Ovary (tissue), 9 donors: Measurements from ENCODE around the gene FARP1. TPM values are rescaled to one million over a fixed set of nuclear protein-coding genes. Genes with fewer than 3 reads are reported as not detected.

Experiments used
- DNase-seq, 5 donors: peaks; one replicate each; pipeline ENCODE4 v3.0.0-alpha.2; 2019 to 2020
- H3K27ac ChIP-seq, 2 donors: fragments of 200-600 bp; one replicate each; pipeline versions ENCODE4 v1.5.1 to v1.8.0; 2019 to 2022
- H3K27me3 ChIP-seq: fragments of 200-600 bp; one replicate; pipeline ENCODE4 v1.8.0; 2022
- H3K36me3 ChIP-seq: fragments of 200-600 bp; sonication (generic); one replicate; pipeline ENCODE4 v1.5.1; 2019
- H3K4me1 ChIP-seq: one replicate; pipeline ENCODE4 v1.8.1; 2013; ENCODE audit warnings: mild to moderate bottlenecking, moderate library complexity; ENCODE audit not compliant: insufficient read depth
- H3K4me3 ChIP-seq: fragments of 200-600 bp; sonication (generic); one replicate; pipeline ENCODE4 v1.5.1; 2017
- H3K9me3 ChIP-seq, 2 donors: fragments of 200-600 bp in 1 of 2; sonication (generic) in 1 of 2; one replicate each; pipeline versions ENCODE4 v1.5.1 to v1.8.1; 2013 to 2019; ENCODE audit warnings: mild to moderate bottlenecking in 1 of 2, moderate library complexity in 1 of 2
- EP300 ChIP-seq: sonication (generic); formaldehyde crosslinking; IDR thresholded peaks from one replicate; pipeline ENCODE4 v1.6.1; 2017; ENCODE audit warnings: antibody characterized with exemption
- POLR2A ChIP-seq: fragments of 450-650 bp; IDR thresholded peaks from one replicate; pipeline ENCODE4 v1.6.1; 2017; ENCODE audit warnings: antibody characterized with exemption, mild to moderate bottlenecking, moderate library complexity
- WGBS, 3 donors: extraction: QIAGEN DNeasy Blood & Tissue Kit in 1 of 3; methylation state at CpG; one replicate each; pipeline versions ENCODE4 v1.1.5 to v1.1.7; 2013 to 2017; 5-methylcytosine and 5-hydroxymethylcytosine counted together
- intact Hi-C, 4 donors: fragments of 100-400 bp; cut with DNase I; formaldehyde crosslinking; loops; one replicate each; pipeline versions ENCODE4 v1.11.0 to v1.15.1; 2022 to 2023
- polyA plus RNA-seq, 2 donors: library from polyadenylated mRNA; stranded (reverse); fragments of 200-250 nt in 1 of 2; fragments of 350-450 nt in 1 of 2; fragmentation: Illumina TruSeq in 1 of 2; extraction: RNeasy Lipid Tissue Mini Kit (QIAGEN cat#74804) in 1 of 2; gene quantifications; one replicate each; pipeline ENCODE4 v1.2.3, GENCODE V29; 2013 to 2014
- total RNA-seq, 7 donors: library from RNA; depleted of rRNA in 2 of 7; stranded (reverse); fragments of >200 nt in 2 of 7; fragmentation: NEBNext Ultra II Directional in 3 of 7; extraction: Animal tissue kit (Norgen Biotek cat#: 25700) in 3 of 7; gene quantifications; one replicate each; pipeline versions ENCODE4 v1.1.0 to v1.2.4, GENCODE V29; 2016 to 2023
- TF ChIP-seq, protein P1 (sequence below), 3 donors: fragments of 450-650 bp in 2 of 3; fragments of 200-600 bp in 1 of 3; IDR thresholded peaks; one replicate each; pipeline versions ENCODE4 v1.5.1 to v1.8.0; 2016 to 2022; ENCODE audit warnings: antibody characterized with exemption in 3 of 3, mild to moderate bottlenecking in 1 of 3
- donor health status: DM: no; HTN: no; CAD: no; lungs with moderate emphysema.
- donor health status: DM: no; HTN: no; CAD: no.
- donor health status: Bipolar disorder and iron deficiency.
- donor health status: DM: yes; HTN: yes; CAD: no.
- donor health status: DM: no; HTN: no; CAD: no.
- donor health status: DM: yes; HTN: yes; CAD: no.

Gene FARP1
- total and polyA plus RNA-seq, 9 donors: 10.2 to 90.1 (median 35.6) TPM

DNA sequence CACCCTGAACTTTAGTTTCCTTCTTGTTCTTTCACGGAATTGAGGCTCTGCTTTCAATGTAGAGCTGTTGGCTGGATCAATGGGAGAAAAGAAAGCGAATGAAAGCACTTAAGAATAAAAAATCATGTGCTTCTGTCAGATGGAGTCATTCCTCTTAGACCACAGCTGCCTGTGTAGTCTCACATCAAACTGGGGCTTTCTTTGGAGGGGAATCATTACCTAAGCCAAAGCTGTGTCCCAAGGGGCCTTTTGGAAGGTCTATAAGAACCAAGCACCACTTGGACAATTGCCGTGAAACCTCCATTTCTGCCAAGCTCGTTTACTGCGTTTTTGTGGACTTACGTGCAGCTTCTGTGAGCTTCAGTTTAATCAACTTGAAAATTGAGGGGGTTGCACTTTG, 78.3 kb downstream of the FARP1 start:
- peaks cover 11% of the 10 kb centered on the region for H3K4me1 ChIP-seq
- TF ChIP-seq, protein P1, sequence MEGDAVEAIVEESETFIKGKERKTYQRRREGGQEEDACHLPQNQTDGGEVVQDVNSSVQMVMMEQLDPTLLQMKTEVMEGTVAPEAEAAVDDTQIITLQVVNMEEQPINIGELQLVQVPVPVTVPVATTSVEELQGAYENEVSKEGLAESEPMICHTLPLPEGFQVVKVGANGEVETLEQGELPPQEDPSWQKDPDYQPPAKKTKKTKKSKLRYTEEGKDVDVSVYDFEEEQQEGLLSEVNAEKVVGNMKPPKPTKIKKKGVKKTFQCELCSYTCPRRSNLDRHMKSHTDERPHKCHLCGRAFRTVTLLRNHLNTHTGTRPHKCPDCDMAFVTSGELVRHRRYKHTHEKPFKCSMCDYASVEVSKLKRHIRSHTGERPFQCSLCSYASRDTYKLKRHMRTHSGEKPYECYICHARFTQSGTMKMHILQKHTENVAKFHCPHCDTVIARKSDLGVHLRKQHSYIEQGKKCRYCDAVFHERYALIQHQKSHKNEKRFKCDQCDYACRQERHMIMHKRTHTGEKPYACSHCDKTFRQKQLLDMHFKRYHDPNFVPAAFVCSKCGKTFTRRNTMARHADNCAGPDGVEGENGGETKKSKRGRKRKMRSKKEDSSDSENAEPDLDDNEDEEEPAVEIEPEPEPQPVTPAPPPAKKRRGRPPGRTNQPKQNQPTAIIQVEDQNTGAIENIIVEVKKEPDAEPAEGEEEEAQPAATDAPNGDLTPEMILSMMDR (IDR thresholded peaks at IDR 0.05): no peak
- no peak for TF ChIP-seq EP300
- TF ChIP-seq POLR2A: no peak
- H3K27me3 ChIP-seq: no peaks in the 10 kb centered on the region
- no peak overlapping the region for H3K4me3 ChIP-seq
- H3K9me3 ChIP-seq: no peaks in the 10 kb centered on the region
- WGBS, 3 donors: 75 to 82% (median 79%) methylated on average over 6 of the region's 6 CpGs
- no peak overlapping the region for H3K27ac ChIP-seq
- H3K36me3 ChIP-seq: no peaks in the 10 kb centered on the region
- no peak for DNase-seq
- intact Hi-C loops: no loop called here

DNA sequence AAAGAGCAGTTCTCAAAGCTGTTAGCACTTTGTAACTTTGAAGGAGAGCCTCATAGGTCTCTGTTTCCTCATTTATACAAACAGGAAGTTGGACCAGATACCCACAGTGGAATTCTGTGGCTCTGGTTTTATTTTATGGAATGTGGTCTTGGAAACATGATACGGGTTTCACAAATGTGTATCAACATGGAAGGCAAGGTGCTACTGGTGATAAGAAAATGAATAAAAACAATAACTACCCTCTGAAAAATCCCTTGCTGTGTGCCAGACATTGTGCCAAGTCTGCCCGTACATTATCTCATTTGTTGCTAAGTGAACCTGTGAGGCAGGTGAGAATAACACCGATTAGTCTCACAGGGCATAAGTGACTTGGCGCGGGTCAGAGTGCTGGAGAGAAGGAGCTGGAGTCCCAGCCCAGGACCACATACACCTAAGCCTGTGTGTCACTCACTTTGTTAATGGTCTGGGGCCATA, 79.2 kb downstream of the FARP1 start:
- Histone ChIP-seq H3K9me3 (no peaks in the 10 kb centered on the region), H3K4me3 (no peak overlapping the region), H3K27ac (no peak overlapping the region), H3K36me3 (no peaks in the 10 kb centered on the region), H3K27me3 (no peaks in the 10 kb centered on the region), H3K4me1 (peaks cover 11% of the 10 kb centered on the region)
- intact Hi-C loops: no loop called here
- TF ChIP-seq, protein P1 (IDR thresholded peaks at IDR 0.05): no peak
- no peak for TF ChIP-seq EP300
- no peak for TF ChIP-seq POLR2A
- DNase-seq: no peak
- WGBS, 3 donors: 65 to 70% (median 67%) methylated on average over 5 of the region's 5 CpGs

DNA sequence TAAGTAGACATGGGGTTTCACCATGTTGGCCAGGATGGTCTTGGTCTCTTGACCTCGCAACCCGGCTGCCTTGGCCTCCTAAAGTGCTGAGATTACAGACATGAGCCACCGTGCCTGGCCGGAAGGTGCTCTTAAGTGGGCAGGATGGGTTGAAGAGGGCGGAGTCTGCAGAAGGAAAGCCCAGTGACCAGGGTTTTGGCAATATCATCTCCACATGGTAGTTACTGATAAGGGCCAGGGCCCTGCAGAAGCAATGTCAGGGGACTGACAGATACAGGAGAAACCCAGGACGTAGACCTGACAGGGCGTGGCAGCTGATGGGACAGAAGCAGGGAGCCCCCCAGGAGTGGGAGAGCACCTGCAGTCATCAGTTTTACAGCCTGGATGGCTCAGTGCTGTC, 79.9 kb downstream of the FARP1 start:
- Histone ChIP-seq H3K27ac (no peak overlapping the region), H3K27me3 (no peaks in the 10 kb centered on the region), H3K4me3 (no peak overlapping the region), H3K36me3 (no peaks in the 10 kb centered on the region), H3K4me1 (peaks cover 11% of the 10 kb centered on the region), H3K9me3 (no peaks in the 10 kb centered on the region)
- TF ChIP-seq POLR2A: no peak
- no peak for TF ChIP-seq EP300
- TF ChIP-seq, protein P1 (IDR thresholded peaks at IDR 0.05): no peak
- WGBS, 3 donors: 93 to 96% (median 95%) methylated on average over 7 of the region's 7 CpGs
- no peak for DNase-seq
- intact Hi-C loops: no loop called here

DNA sequence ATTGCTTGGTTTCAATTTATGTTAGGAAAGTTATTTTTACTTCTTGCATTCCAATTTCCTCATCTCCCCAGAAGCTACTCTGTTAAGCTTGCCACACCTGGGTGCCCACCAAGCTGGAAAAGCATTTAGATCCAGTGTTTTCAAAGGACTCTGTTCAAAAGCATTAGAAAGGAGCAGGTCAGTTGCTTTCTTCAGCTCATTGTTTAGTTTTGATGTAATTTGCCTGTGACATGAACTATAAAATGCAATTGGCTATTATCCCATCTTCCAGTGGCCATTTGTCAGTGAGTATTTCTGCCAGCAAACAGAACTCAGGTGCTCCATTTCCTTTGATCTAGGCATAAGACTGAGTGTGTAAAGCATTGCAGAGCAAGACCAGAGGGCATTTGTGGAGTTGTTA, 80.8 kb downstream of the FARP1 start:
- Histone ChIP-seq H3K36me3 (no peaks in the 10 kb centered on the region), H3K4me3 (no peak overlapping the region), H3K4me1 (peaks cover 12% of the 10 kb centered on the region), H3K9me3 (no peaks in the 10 kb centered on the region), H3K27me3 (no peaks in the 10 kb centered on the region), H3K27ac (no peak overlapping the region)
- intact Hi-C loops: no loop called here
- TF ChIP-seq EP300: no peak
- TF ChIP-seq, protein P1 (IDR thresholded peaks at IDR 0.05): no peak
- TF ChIP-seq POLR2A: no peak
- DNase-seq: no peak
